Activated naive CD4-positive, alpha-beta T cell treated with Interleukin-2 at 50 U/mL for 16 hours (primary cell): ENCODE data around the gene TRPT1.

Experiments
- DNase-seq: peaks from one replicate; pipeline ENCODE4 v3.0.0-alpha.2; 2020

Gene TRPT1

GRCh38 chr11:64244107-64244506, 18.1 kb upstream of the TRPT1 start:
- DNase-seq: no peak

- no peak for DNase-seq
Measured at GRCh38 chr11:64243236-64243854, 17.4 kb upstream of the TRPT1 start.

GRCh38 chr11:64241491-64242374, 15.7 kb upstream of the TRPT1 start:
- peak; percentile 17 for DNase-seq

- DNase-seq: peak; percentile 100
Measured at GRCh38 chr11:64241241-64241490, 15.2 kb upstream of the TRPT1 start.

GRCh38 chr11:64240435-64241240, 14.7 kb upstream of the TRPT1 start, which contains the start of gene FKBP2:
TSS of gene FKBP2 (plus strand) at chr11:64241095. CDS start at chr11:64242388, 1,293 bp downstream.
- DNase-seq: peak; percentile 98

GRCh38 chr11:64239662-64240434, 13.9 kb upstream of the TRPT1 start:
- no peak for DNase-seq

- no peak for DNase-seq
Measured at GRCh38 chr11:64238999-64239398, 13.0 kb upstream of the TRPT1 start.

GRCh38 chr11:64238076-64238475, 12.1 kb upstream of the TRPT1 start:
- no peak for DNase-seq

GRCh38 chr11:64237484-64237951, 11.5 kb upstream of the TRPT1 start:
- DNase-seq: no peak

- no peak for DNase-seq
Measured at GRCh38 chr11:64235437-64236161, 9.6 kb upstream of the TRPT1 start.

GRCh38 chr11:64234647-64235379, 8.8 kb upstream of the TRPT1 start:
- peak; percentile 56 for DNase-seq

GRCh38 chr11:64233913-64234586, 8.1 kb upstream of the TRPT1 start, which contains the start of gene VEGFB:
TSS of gene VEGFB (plus strand) at chr11:64234584. CDS start at chr11:64234834, 250 bp downstream.
- peak; percentile 70 for DNase-seq

GRCh38 chr11:64232967-64233315, 7.0 kb upstream of the TRPT1 start:
- DNase-seq: no peak

GRCh38 chr11:64232182-64232966, 6.4 kb upstream of the TRPT1 start:
- no peak for DNase-seq

- no peak for DNase-seq
Measured at GRCh38 chr11:64231546-64231945, 5.6 kb upstream of the TRPT1 start.

- no peak for DNase-seq
Measured at GRCh38 chr11:64230985-64231365, 5.0 kb upstream of the TRPT1 start.

GRCh38 chr11:64230171-64230984, 4.4 kb upstream of the TRPT1 start, which contains the start of gene DNAJC4:
TSS of gene DNAJC4 (plus strand) at chr11:64230548. CDS start at chr11:64230855, 307 bp downstream.
- peak; percentile 90 for DNase-seq

- DNase-seq: no peak
Measured at GRCh38 chr11:64229744-64230170, 3.8 kb upstream of the TRPT1 start.
